WERI-Rb-1 (cell line): ENCODE measurements around the gene ACER3.
"Not testable (repeated sequence)": the region's sequence is repeated elsewhere in the genome, so short reads cannot be mapped to it uniquely, and the experiment has no call there.

Experiments used
- DNase-seq: peaks from one replicate; pipeline ENCODE4 v3.0.0-alpha.2; 2020
- H3K27ac ChIP-seq: fragments of 250-450 bp; sonication (Bioruptor Pico); 2 replicates; pipeline ENCODE4 v1.5.1; 2020; ENCODE audit warnings: mild to moderate bottlenecking, moderate library complexity
- H3K27me3 ChIP-seq: fragments of 250-450 bp; sonication (Bioruptor Pico); 2 replicates; pipeline ENCODE4 v1.5.1; 2021; ENCODE audit warnings: mild to moderate bottlenecking, low read depth, moderate library complexity; ENCODE audit not compliant: insufficient read depth, severe bottlenecking
- H3K36me3 ChIP-seq: fragments of 250-450 bp; sonication (Bioruptor Pico); 2 replicates; pipeline ENCODE4 v1.5.1; 2020; ENCODE audit warnings: mild to moderate bottlenecking, moderate library complexity
- H3K4me3 ChIP-seq: 2 replicates; pipeline ENCODE4 v1.5.1; 2011; ENCODE audit warnings: low read depth, mild to moderate bottlenecking, control low read depth, low read length
- H3K9me3 ChIP-seq: fragments of 250-450 bp; sonication (Bioruptor Pico); 2 replicates; pipeline ENCODE4 v1.5.1; 2021; ENCODE audit warnings: mild to moderate bottlenecking, moderate library complexity; ENCODE audit not compliant: severe bottlenecking
- CTCF ChIP-seq: IDR thresholded peaks from 2 replicates; pipeline ENCODE4 v1.5.1; 2011; ENCODE audit warnings: low read depth, mild to moderate bottlenecking, control low read depth, inconsistent platforms, low read length

The ACER3 gene

GRCh38 chr11:76860539-76861475 is at the start of gene ACER3:
Gene ACER3 (plus strand): TSS chr11:76860918. CDS start chr11:76860977, 59 bp downstream.
- peak; percentile 93 for DNase-seq
- TF ChIP-seq CTCF: no peak
- Histone ChIP-seq H3K9me3 (no peaks in the 10 kb centered on the region), H3K27me3 (no peaks in the 10 kb centered on the region), H3K27ac (peak within 1 kb of the TSS; percentile 76), H3K4me3 (peak within 1 kb of the TSS; percentile 95), H3K36me3 (no peaks in the 10 kb centered on the region)

DNA sequence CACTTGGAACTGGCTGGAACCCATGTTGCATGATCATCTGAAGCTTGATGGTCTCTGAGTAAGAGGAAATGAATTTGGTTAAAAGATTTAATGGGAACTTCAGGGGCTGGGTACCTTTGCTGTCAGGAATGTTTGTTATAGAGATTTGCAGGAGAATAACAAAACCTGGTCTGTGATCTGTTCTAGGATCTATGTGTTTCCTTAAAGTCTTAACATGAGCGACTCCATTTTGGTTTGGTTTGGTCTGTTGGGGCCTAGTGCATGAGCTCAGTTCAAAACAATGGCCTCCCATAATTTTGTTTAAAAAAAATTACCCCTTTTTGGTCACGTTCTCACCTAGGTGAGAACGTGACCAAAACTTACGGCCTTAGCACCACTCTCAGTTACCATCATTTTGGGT is 49.5 kb upstream of the ACER3 start:
- no peaks in the 10 kb centered on the region for H3K36me3 ChIP-seq
- no peaks in the 10 kb centered on the region for H3K27me3 ChIP-seq
- no peak overlapping the region for H3K4me3 ChIP-seq
- no peak for TF ChIP-seq CTCF
- peaks cover 20% of the 10 kb centered on the region for H3K9me3 ChIP-seq
- DNase-seq: no peak
- H3K27ac ChIP-seq: no peak overlapping the region

DNA sequence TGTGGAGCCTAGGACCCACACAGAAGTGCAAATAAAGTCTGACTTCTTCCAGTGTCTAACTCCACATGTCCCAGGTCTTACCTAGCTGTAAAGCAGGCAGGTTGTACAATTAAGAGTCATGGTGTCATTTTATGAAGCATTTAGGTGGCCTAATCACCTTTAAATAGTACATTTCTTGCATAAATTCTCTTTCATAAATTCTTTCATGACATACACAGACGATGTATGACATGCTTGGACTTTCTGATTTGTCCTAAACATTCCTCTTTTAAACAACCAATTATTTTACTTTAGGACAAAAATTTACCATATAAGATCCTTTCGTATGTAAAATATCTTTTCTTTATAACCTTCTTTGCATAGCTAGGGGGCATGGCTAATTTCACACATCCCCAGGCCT is 46.3 kb upstream of the ACER3 start:
- no peak for DNase-seq
- Histone ChIP-seq H3K27me3 (no peaks in the 10 kb centered on the region), H3K27ac (no peak overlapping the region), H3K4me3 (no peak overlapping the region), H3K36me3 (no peaks in the 10 kb centered on the region), H3K9me3 (peaks cover 25% of the 10 kb centered on the region)
- no peak for TF ChIP-seq CTCF

DNA sequence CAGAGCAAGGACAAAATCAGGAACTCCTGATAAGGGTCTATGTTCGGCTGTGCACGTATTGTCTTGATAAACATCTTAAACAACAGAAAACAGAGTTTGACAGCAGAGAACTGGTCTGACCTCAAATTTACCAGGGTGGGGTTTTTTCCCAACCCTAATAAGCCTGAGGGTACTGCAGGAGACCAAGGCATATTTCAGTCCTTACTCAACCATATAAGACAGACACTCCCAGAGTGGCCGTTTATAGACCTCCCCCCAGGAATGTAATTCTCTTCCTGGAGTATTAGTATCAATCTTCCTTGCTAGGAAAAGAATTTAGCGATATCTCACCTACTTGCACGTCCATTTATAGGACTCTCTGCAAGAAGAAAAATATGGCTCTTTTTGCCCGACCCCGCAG is 45.0 kb upstream of the ACER3 start:
- peak; percentile 42 for DNase-seq

DNA sequence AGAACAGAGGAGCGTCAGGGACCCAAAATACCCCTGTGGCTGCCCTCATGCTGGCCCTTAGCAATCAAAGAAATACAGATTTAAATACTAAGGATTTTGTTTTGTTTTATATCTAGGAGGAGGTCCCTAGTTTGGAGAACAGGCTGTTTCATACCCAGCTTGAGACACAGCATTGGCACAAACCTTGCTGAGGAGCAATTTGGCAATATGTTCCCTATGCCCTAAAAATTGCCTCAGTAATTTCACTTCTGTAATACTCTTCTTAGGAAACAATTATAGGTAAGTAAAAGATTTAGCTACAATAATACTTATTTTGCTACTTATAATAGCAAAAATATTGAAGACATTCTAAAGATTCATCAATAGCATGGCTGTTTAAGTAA is 40.5 kb upstream of the ACER3 start:
- H3K36me3 ChIP-seq: no peaks in the 10 kb centered on the region
- H3K9me3 ChIP-seq: peaks cover 18% of the 10 kb centered on the region
- no peak overlapping the region for H3K4me3 ChIP-seq
- no peak for TF ChIP-seq CTCF
- no peak for DNase-seq
- no peak overlapping the region for H3K27ac ChIP-seq
- no peaks in the 10 kb centered on the region for H3K27me3 ChIP-seq

More for the DNA sequence above, 45.0 kb upstream of the ACER3 start:
- not testable (repeated sequence) for H3K27ac ChIP-seq, H3K27me3 ChIP-seq, H3K4me3 ChIP-seq, H3K36me3 ChIP-seq
- H3K9me3 ChIP-seq: peaks cover 28% of the 10 kb centered on the region

DNA sequence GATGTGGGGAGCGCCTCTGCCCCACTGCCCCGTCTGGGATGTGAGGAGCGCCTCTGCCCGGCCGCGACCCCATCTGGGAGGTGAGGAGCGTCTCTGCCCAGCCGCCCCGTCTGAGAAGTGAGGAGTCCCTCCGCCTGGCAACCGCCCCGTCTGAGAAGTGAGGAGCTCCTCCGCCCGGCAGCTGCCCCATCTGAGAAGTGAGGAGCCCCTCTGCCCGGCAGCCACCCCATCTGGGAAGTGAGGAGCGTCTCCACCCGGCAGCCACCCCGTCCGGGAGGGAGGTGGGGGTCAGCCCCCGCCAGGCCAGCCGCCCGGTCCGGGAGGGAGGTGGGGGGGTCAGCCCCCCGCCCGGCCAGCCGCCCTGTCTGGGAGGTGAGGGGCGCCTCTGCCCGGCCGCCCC is 39.3 kb upstream of the ACER3 start:
- DNase-seq, H3K4me3 ChIP-seq, H3K27me3 ChIP-seq, H3K27ac ChIP-seq, H3K36me3 ChIP-seq: not testable (repeated sequence)
- H3K9me3 ChIP-seq: peaks cover 11% of the 10 kb centered on the region

DNA sequence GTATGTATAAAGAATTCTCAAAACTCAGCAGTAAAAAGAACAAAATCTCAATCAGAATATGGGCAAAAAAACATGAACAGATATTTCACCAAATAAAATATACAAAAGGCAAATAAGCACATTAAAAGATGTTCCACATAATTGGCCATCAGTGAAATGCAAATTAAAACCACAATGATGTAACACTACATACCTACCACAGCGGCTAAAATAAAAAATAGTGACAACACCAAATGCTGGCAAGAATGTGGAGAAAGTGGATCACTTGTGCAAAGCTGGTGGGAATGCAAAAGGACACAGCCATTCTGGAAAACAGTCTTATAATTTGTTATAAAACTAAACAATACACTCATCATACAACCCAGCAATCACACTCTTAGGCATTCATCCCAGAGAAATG is 38.3 kb upstream of the ACER3 start:
- no peaks in the 10 kb centered on the region for H3K27me3 ChIP-seq
- no peak overlapping the region for H3K4me3 ChIP-seq
- no peak overlapping the region for H3K27ac ChIP-seq
- no peak for DNase-seq
- no peak for TF ChIP-seq CTCF
- H3K36me3 ChIP-seq: no peaks in the 10 kb centered on the region
- peaks cover 6% of the 10 kb centered on the region for H3K9me3 ChIP-seq
